SK-N-MC (cell line): ENCODE results near the gene FANCG.

Experiments
- EZH2 ChIP-seq: fragments of 200-600 bp; sonication (generic); IDR thresholded peaks from one replicate; pipeline ENCODE4 v1.6.1; 2017; ENCODE audit warnings: antibody characterized with exemption
- FOXP2 ChIP-seq: optimal IDR thresholded peaks from 2 replicates; pipeline ENCODE3; 2011; ENCODE audit warnings: mild to moderate bottlenecking, moderate library complexity; ENCODE audit not compliant: insufficient read depth; ENCODE audit errors: extremely low read length, control extremely low read depth
- POLR2AphosphoS5 ChIP-seq: IDR thresholded peaks from 2 replicates; pipeline ENCODE4 v1.6.1; 2012; ENCODE audit warnings: mild to moderate bottlenecking, low read depth, low read length, borderline replicate concordance

DNA sequence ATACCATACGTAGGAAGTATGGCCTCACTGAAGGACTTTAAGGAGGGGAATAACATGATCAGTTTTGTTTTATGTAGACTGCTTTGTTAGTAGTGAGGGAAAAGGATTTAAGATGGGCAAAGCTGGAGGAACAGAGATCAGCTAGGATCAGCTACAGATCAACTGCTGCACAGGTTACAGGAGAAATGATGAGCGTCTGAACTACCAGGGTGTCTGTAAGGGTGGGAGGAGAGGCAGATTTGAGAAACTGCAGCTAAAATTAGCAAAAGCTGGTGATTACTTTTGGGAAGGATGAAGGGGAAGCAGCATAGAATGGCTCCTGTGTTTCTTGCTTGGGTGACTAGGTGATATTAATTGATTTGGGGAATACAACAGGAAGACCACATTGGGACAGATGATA lies 46.6 kb downstream of the FANCG start:
- TF ChIP-seq POLR2AphosphoS5 (no peak), EZH2 (no peak), FOXP2 (no peak)
